Measurements from ENCODE around the gene MPC1. TPM values are rescaled to one million over a fixed set of nuclear protein-coding genes. Genes with fewer than 3 reads are reported as not detected.

MPC1 gene
- total RNA-seq, 1 donor, result 22.0 TPM

DNA sequence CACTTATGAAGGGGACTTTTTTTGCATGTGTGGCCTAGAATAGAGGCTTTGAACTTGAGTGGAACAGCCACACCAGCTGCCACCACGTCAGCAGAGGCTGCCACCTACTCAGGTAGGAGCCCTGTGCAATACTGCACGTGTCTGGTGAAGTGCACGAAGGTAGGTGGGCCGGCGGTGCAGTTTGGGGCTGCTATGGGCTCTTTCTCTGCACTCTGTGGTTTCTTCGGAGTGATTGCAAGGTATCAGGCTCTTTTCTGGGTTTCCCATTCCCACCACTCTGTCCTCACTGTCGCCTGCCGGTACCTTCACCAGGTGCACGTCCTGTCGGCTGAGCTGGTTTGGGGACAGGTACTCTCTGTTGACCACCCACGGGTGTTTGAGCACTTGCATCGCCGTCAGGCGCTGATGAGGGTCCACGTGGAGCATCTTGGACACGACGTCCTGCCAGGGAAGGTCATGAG is 30.8 kb upstream of the MPC1 start:
- DNase-seq (ENCODE audit: low read depth), result no peak
- no peak overlapping the region for H3K4me3 ChIP-seq (ENCODE audit: low read depth, low read length)
- TF ChIP-seq, protein P1, sequence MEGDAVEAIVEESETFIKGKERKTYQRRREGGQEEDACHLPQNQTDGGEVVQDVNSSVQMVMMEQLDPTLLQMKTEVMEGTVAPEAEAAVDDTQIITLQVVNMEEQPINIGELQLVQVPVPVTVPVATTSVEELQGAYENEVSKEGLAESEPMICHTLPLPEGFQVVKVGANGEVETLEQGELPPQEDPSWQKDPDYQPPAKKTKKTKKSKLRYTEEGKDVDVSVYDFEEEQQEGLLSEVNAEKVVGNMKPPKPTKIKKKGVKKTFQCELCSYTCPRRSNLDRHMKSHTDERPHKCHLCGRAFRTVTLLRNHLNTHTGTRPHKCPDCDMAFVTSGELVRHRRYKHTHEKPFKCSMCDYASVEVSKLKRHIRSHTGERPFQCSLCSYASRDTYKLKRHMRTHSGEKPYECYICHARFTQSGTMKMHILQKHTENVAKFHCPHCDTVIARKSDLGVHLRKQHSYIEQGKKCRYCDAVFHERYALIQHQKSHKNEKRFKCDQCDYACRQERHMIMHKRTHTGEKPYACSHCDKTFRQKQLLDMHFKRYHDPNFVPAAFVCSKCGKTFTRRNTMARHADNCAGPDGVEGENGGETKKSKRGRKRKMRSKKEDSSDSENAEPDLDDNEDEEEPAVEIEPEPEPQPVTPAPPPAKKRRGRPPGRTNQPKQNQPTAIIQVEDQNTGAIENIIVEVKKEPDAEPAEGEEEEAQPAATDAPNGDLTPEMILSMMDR (IDR thresholded peaks at IDR 0.05; ENCODE audit: insufficient read depth, low read depth, low read length), result no peak

DNA sequence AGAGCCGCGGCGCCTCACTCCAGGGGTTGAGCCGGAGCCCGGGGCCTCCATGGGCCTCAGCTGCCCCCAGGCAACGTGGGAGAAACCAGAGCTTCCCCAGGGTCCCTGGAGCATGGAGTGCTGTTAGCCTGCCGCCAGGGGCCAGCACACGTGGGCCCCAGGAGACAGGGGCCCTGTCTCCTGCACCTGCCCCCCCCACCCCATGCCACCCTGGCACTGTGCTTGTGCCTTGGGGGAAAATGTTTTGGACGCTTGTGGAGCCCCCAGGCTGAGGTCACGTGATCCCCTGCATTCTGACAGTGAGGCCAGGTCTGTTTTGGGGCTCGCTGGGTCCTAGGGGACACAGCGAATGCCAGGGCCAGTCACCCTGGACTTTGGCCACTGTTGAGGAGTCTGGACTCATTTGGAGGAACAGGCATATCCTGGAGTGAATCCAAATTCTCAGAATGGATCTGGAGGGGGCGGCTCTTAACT is 30.2 kb upstream of the MPC1 start:
- H3K4me3 ChIP-seq (ENCODE audit: low read depth, low read length), result no peak overlapping the region
- TF ChIP-seq, protein P1 (IDR thresholded peaks at IDR 0.05; ENCODE audit: insufficient read depth, low read depth, low read length), result no peak
- DNase-seq (ENCODE audit: low read depth), result no peak

DNA sequence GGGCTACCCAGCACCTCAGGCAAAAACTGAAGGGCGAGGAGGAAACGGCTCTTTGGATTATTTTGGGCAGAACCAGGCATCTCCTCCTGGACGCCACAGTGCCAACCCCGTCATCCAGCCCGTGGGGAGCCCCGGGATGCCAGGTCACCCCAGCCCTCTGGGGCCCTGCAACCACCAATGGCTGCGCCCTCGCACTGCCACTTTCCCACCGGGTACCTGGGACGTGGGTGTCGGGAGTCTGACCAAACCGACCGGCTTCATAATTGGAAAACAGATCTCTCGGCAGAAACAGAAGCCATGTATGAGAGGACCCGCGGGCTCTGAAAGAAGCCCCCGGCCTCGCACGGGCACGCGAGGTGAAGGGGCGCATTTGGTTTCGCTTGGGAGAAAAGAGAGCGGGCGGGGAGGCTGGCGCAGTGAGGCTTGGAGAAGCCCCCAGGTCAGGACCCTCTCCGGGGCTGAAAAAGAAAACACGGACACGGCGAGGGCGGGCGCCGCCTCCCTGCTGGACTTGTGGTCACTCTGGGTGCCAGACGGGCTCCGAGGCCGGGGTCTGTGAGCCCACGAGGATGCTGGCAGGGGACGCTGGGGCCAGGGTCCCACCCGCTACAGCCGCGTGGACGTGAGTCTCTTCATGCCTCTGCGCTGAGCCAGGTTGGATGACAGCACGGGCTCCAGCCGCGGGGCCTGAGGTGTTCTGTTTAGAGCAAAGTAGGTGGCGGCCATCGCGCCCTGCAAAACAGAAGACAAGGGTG is 29.6 kb upstream of the MPC1 start:
- H3K4me3 ChIP-seq (ENCODE audit: low read depth, low read length), result no peak overlapping the region
- TF ChIP-seq, protein P1 (IDR thresholded peaks at IDR 0.05; ENCODE audit: insufficient read depth, low read depth, low read length), result no peak
- no peak for DNase-seq (ENCODE audit: low read depth)

DNA sequence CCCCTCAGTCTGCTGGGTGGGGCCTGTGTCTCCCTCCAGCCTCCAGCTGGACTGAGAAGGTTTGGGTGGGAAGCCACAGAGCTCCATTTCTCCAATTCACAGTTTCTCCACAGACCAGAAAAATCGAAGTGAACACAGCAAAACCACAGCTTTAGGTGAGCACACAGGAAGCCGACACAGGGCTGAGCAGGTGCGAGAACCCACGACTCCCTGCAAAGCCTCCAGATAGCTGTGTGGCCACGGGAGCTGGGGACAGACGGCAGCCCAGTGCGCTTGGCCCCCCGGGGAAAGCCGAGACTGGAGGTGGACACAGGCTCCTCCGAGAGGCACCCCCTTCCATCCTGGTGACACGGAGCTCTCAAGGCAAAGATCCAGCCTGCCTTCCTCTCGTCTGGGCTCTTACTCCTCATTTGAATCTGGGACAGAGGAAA is 29.0 kb upstream of the MPC1 start:
- no peak for DNase-seq (ENCODE audit: low read depth)
- H3K4me3 ChIP-seq (ENCODE audit: low read depth, low read length), result no peak overlapping the region
- TF ChIP-seq, protein P1 (IDR thresholded peaks at IDR 0.05; ENCODE audit: insufficient read depth, low read depth, low read length), result no peak

DNA sequence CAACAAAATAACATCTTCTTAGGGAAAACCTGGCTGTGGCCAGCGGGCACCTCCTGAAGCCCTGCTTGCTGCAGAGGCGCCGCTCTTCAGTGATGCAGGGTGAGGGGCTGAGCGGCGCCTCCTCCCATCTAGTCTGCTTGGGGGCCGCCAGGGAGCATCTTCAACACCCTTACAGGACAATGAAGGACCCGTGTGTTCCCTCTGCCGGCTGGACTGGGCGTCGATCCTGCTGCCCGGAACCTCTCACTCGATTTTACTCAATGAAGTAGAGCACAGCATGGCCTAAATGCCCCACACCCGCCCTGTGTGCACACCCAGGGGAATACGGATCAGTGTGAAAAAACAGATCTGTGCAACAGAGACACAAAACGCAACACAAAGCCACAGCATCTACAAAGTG is 28.5 kb upstream of the MPC1 start:
- DNase-seq (ENCODE audit: low read depth), result no peak
- no peak overlapping the region for H3K4me3 ChIP-seq (ENCODE audit: low read depth, low read length)
- TF ChIP-seq, protein P1 (IDR thresholded peaks at IDR 0.05; ENCODE audit: insufficient read depth, low read depth, low read length), result no peak

DNA sequence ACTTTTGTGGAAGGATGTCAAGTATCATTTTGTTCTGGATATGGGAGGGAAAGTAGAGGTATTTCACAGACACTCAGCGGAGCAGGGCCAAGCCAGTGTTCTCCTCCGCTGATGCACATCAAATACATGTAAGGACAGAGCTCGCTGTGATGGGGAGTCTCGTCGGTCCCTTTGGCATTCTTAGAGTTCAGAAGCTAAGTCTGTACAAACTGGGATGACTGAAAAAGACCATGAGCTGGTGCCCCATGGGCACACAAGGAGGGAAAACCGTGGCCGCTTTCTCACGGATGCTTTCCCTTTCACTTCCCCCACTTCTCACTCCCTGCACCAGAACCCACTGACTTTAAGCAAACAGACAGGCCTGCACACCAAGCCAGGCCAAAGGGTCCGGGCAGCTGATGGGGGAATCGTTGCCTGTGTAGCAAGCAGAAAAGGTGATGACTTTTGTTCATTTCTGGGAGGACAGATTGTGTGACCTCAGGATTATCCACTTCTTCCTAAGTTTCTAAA is 27.7 kb upstream of the MPC1 start:
- H3K4me3 ChIP-seq (ENCODE audit: low read depth, low read length), result no peak overlapping the region
- TF ChIP-seq, protein P1 (IDR thresholded peaks at IDR 0.05; ENCODE audit: insufficient read depth, low read depth, low read length), result no peak
- no peak for DNase-seq (ENCODE audit: low read depth)

All from fibroblast of villous mesenchyme (primary cell).